SK-N-MC (cell line): ENCODE data around the gene ZNF526.

Experiments
- EZH2 ChIP-seq: fragments of 200-600 bp; sonication (generic); IDR thresholded peaks from one replicate; pipeline ENCODE4 v1.6.1; 2017; ENCODE audit warnings: antibody characterized with exemption
- FOXP2 ChIP-seq: optimal IDR thresholded peaks from 2 replicates; pipeline ENCODE3; 2011; ENCODE audit warnings: mild to moderate bottlenecking, moderate library complexity; ENCODE audit not compliant: insufficient read depth; ENCODE audit errors: extremely low read length, control extremely low read depth
- POLR2AphosphoS5 ChIP-seq: IDR thresholded peaks from 2 replicates; pipeline ENCODE4 v1.6.1; 2012; ENCODE audit warnings: mild to moderate bottlenecking, low read depth, low read length, borderline replicate concordance

DNA sequence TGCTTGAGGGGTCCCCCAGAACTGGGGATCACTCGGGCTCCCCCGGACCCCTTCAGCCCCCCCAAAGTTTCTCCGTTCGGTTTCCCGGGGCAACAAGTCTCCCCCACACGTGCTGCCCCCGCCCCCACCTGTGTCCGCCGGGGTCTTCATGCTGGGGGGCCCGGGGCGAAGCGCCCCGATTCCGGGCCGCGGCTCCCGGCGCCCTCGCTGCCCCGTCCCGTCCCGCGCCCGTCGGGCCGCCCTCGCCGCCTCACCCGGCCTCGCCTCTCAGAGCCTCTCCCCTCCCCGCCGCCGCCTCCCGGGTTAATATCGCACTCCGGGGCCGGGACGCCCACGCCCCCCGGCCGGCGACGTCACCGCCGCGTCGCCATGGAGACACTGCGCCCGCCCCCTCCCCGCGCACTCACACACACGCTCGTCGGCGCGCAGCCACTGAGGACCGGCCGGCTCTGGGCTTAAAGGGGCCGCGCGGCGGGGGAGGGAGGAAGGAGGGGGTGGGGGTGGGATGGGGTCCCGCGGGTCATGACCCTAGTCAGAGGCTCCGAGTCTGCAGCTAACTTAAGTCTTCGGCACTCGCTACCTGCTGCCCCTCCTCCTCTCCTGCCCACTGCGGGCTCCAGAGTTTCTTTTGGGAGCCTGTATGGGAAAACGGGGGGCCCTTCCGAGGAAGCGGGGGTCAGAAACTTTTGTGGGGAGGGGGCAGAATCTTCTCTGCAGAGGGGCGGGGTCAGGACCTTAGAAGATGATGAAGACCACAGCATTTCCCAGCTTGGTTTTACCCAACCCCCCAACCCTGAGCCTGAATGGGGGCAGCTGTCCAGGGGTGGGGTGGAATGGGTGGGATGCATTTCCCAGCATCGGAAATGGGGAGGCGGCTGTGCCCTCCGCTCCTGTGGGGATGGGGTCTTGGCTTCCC is 35.0 kb downstream of the ZNF526 start, which contains the start of gene ERF:
- TF ChIP-seq POLR2AphosphoS5 (peak; percentile 82; the same call in 1 of the 2 replicates), EZH2 (no peak), FOXP2 (no peak)
